ENCODE results near the gene DHX15. TPM values are rescaled to one million over a fixed set of nuclear protein-coding genes. Genes with fewer than 3 reads are reported as not detected.

Gene DHX15
- total RNA-seq, 2 donors from 2014 or later: 59.7 to 62.4 TPM

- no peaks in the 10 kb centered on the region for H3K27me3 ChIP-seq
Measured at GRCh38 chr4:24595659-24596058, 11.3 kb upstream of the DHX15 start.

GRCh38 chr4:24594887-24595286 lies 10.5 kb upstream of the DHX15 start:
- H3K4me3 ChIP-seq: no peak overlapping the region
- H3K9me3 ChIP-seq: peaks cover 0 to 5% of the 10 kb centered on the region in 2 donors
- H3K27me3 ChIP-seq: no peaks in the 10 kb centered on the region
- no peak for DNase-seq (ENCODE audit: low spot score)
- H3K36me3 ChIP-seq: no peaks in the 10 kb centered on the region
- no peak for TF ChIP-seq CTCF (IDR thresholded peaks at IDR 0.05)
- no peak overlapping the region for H3K27ac ChIP-seq
- no peaks in the 10 kb centered on the region for H3K4me1 ChIP-seq

More at GRCh38 chr4:24595659-24596058, 11.3 kb upstream of the DHX15 start:
- Histone ChIP-seq H3K9me3 (no peaks in the 10 kb centered on the region), H3K4me1 (no peaks in the 10 kb centered on the region), H3K4me3 (no peak overlapping the region), H3K36me3 (no peaks in the 10 kb centered on the region), H3K27ac (no peak overlapping the region)
- DNase-seq (ENCODE audit: low spot score): no peak
- TF ChIP-seq CTCF (IDR thresholded peaks at IDR 0.05): no peak

GRCh38 chr4:24589448-24589847 lies 5.1 kb upstream of the DHX15 start:
- DNase-seq (ENCODE audit: low spot score): no peak
- Histone ChIP-seq H3K36me3 (no peaks in the 10 kb centered on the region), H3K27ac (no peak overlapping the region), H3K4me3 (no peak overlapping the region), H3K4me1 (peaks cover 0 to 8% of the 10 kb centered on the region in 2 donors), H3K9me3 (peaks cover 0 to 9% of the 10 kb centered on the region in 2 donors), H3K27me3 (no peaks in the 10 kb centered on the region)
- no peak for TF ChIP-seq CTCF (IDR thresholded peaks at IDR 0.05)

- Histone ChIP-seq H3K9me3 (peaks cover 0 to 9% of the 10 kb centered on the region in 2 donors), H3K4me1 (peaks cover 0 to 8% of the 10 kb centered on the region in 2 donors), H3K4me3 (no peak overlapping the region), H3K27me3 (no peaks in the 10 kb centered on the region), H3K27ac (peak overlapping the region; percentile 8 to 47), H3K36me3 (no peaks in the 10 kb centered on the region)
- TF ChIP-seq CTCF (IDR thresholded peaks at IDR 0.05): no peak
- DNase-seq (ENCODE audit: low spot score): no peak
Measured at GRCh38 chr4:24588216-24588954, 4.0 kb upstream of the DHX15 start.

- DNase-seq (ENCODE audit: low spot score): peak; percentile 60
- no peak for TF ChIP-seq CTCF (IDR thresholded peaks at IDR 0.05)
- H3K4me1 ChIP-seq: peaks cover 0 to 43% of the 10 kb centered on the region in 2 donors
Measured at GRCh38 chr4:24583451-24584210, 723 bp downstream of the DHX15 start.

More at GRCh38 chr4:24583451-24584210, 723 bp downstream of the DHX15 start:
- no peaks in the 10 kb centered on the region for H3K27me3 ChIP-seq
- no peaks in the 10 kb centered on the region for H3K9me3 ChIP-seq
- H3K36me3 ChIP-seq: no peaks in the 10 kb centered on the region
- peak overlapping the region; percentile 99 for H3K4me3 ChIP-seq
- peak overlapping the region; percentile 99 to 100 for H3K27ac ChIP-seq
